K562 (cell line): ENCODE results near the gene HOXC10.

ENCODE experiments used
- CBX8 ChIP-seq: fragments of 200-600 bp; sonication (generic); IDR thresholded peaks from 2 replicates; pipeline ENCODE4 v1.6.1; 2012; ENCODE audit warnings: borderline replicate concordance, mixed run types, low read depth, mild to moderate bottlenecking, moderate library complexity, mixed read lengths, low read length, control low read depth, inconsistent platforms; ENCODE audit not compliant: poor library complexity, severe bottlenecking; ENCODE audit errors: extremely low read depth
- CEBPG ChIP-seq, 3 experiments: fragments of 200-800 bp in 1 of 3; sonication (Bioruptor generic) in 1 of 3; sonication (generic) in 1 of 3; formaldehyde crosslinking in 1 of 3; IDR thresholded peaks in 2 of 3; conservative IDR thresholded peaks in 1 of 3; 2 replicates each; pipeline versions ENCODE4 v1.6.1 to v1.8.0; 2016 to 2022; ENCODE audit warnings: missing compliant biosample characterization in 2 of 3, missing genetic modification characterization in 2 of 3, mild to moderate bottlenecking in 1 of 3, missing genetic modification reagents in 1 of 3
- GATA2 ChIP-seq: sonication (generic); formaldehyde crosslinking; IDR thresholded peaks from 2 replicates; pipeline ENCODE4 v1.4.0; 2020; ENCODE audit warnings: mild to moderate bottlenecking, missing genetic modification reagents
- HDAC6 ChIP-seq: IDR thresholded peaks from 2 replicates; pipeline ENCODE4 v1.6.1; 2012; ENCODE audit warnings: low read depth, mild to moderate bottlenecking, control low read depth, inconsistent platforms, low read length, moderate library complexity
- POLR2AphosphoS5 ChIP-seq: IDR thresholded peaks from 2 replicates; pipeline ENCODE4 v1.6.1; 2011; ENCODE audit warnings: mild to moderate bottlenecking, low read depth, low read length, moderate library complexity; ENCODE audit not compliant: control insufficient read depth, insufficient read depth
- ZNF224 ChIP-seq: sonication (generic); formaldehyde crosslinking; IDR thresholded peaks from 2 replicates; pipeline ENCODE4 v1.8.0; 2022; ENCODE audit warnings: mild to moderate bottlenecking, missing genetic modification reagents
- TF ChIP-seq, protein P1 (sequence below), 3 experiments: IDR thresholded peaks in 2 of 3; conservative IDR thresholded peaks in 1 of 3; 2 replicates each; pipeline ENCODE4 v1.5.1; 2011 to 2012; ENCODE audit warnings: low read length in 3 of 3, mild to moderate bottlenecking in 3 of 3, control low read depth in 2 of 3, improper control_type of control experiment in 1 of 3, inconsistent platforms in 1 of 3, low read depth in 1 of 3, mixed read lengths in 1 of 3, moderate library complexity in 1 of 3; ENCODE audit not compliant: insufficient read depth in 2 of 3
- TF ChIP-seq, protein P2 (sequence below): fragments of 250-450 bp; sonication (Bioruptor Pico); IDR thresholded peaks from 2 replicates; pipeline ENCODE4 v1.5.0; 2021; ENCODE audit warnings: mild to moderate bottlenecking, borderline replicate concordance

GRCh38 chr12:53958128-53958527 lies 26.8 kb upstream of the HOXC10 start:
- TF ChIP-seq CBX8 (no peak), GATA2 (no peak), HDAC6 (no peak), ZNF224 (no peak), CEBPG (CRISPR knock-in tag; IDR thresholded peaks at IDR 0.05) (no peak), CEBPG (tag; conservative IDR thresholded peaks at IDR 0.05 in 1 of 2, IDR thresholded peaks at IDR 0.05 in 1 of 2) (no peak), POLR2AphosphoS5 (no peak)
- TF ChIP-seq, protein P1, sequence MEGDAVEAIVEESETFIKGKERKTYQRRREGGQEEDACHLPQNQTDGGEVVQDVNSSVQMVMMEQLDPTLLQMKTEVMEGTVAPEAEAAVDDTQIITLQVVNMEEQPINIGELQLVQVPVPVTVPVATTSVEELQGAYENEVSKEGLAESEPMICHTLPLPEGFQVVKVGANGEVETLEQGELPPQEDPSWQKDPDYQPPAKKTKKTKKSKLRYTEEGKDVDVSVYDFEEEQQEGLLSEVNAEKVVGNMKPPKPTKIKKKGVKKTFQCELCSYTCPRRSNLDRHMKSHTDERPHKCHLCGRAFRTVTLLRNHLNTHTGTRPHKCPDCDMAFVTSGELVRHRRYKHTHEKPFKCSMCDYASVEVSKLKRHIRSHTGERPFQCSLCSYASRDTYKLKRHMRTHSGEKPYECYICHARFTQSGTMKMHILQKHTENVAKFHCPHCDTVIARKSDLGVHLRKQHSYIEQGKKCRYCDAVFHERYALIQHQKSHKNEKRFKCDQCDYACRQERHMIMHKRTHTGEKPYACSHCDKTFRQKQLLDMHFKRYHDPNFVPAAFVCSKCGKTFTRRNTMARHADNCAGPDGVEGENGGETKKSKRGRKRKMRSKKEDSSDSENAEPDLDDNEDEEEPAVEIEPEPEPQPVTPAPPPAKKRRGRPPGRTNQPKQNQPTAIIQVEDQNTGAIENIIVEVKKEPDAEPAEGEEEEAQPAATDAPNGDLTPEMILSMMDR (IDR thresholded peaks at IDR 0.05 in 2 of 3, conservative IDR thresholded peaks at IDR 0.05 in 1 of 3; ENCODE audit: insufficient read depth in 2 of 3, low read depth in 1 of 3, low read length in 3 of 3): no peak
- TF ChIP-seq, protein P2, sequence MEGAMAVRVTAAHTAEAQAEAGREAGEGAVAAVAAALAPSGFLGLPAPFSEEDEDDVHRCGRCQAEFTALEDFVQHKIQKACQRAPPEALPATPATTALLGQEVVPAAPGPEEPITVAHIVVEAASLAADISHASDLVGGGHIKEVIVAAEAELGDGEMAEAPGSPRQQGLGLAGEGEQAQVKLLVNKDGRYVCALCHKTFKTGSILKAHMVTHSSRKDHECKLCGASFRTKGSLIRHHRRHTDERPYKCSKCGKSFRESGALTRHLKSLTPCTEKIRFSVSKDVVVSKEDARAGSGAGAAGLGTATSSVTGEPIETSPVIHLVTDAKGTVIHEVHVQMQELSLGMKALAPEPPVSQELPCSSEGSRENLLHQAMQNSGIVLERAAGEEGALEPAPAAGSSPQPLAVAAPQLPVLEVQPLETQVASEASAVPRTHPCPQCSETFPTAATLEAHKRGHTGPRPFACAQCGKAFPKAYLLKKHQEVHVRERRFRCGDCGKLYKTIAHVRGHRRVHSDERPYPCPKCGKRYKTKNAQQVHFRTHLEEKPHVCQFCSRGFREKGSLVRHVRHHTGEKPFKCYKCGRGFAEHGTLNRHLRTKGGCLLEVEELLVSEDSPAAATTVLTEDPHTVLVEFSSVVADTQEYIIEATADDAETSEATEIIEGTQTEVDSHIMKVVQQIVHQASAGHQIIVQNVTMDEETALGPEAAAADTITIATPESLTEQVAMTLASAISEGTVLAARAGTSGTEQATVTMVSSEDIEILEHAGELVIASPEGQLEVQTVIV (CRISPR knock-in tag): no peak
